GM21529 (cell line): ENCODE data around the gene DENND4B.
"Not testable (repeated sequence)": the region's sequence is repeated elsewhere in the genome, so short reads cannot be mapped to it uniquely, and the experiment has no call there.

Source experiments
- ATAC-seq: cut with Tn5 transposase; IDR thresholded peaks from one replicate; pipeline ENCODE4 v1.9.1; 2021; ENCODE audit not compliant: unreplicated experiment

DENND4B gene

DNA sequence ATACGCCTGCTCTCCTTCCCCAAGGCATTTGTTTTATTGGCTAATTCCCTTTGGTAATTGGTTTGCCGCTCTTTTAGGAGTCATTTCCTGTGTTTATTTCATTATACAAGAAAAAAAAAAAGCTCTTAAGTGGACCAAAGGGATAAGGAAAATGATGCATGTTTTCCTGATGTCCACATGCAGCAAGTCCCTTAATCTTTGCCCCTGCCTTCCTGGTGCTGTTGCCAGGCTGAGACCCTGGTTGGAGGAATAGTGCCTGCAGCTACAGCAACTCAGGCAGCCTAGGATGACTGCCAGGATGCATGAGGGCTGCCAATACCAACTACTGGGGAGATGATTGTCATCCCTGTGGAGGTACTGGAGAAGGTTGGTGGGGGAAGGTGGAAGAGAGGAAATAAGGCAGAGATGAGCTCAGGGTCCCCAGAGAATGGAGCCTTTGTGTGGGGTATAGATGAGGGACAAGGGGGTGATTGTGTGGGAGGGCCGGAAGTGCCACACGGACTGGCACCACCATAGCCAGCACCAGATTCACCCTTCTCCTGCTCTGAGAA lies 17.7 kb downstream of the DENND4B start:
- ATAC-seq: no peak

DNA sequence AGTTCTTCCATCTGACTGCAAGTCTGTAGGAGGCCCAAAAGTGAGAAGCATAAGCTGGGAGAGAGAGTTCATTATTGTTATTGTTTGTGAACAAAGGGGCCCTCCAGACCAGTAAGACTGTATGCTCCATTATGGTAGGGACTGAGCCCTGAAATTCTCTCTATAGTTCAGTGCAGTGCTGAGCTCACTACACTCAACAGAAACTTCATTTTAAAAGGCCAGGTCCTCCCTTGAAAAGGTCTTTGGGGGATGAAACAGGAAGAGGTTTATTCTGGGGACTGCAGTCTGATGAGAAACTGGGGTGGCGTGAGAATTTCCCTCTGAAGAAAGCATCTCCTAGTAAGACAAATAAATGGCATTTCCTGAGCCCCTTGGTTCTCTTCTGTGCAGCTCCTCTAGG lies 18.3 kb downstream of the DENND4B start:
- no peak for ATAC-seq

DNA sequence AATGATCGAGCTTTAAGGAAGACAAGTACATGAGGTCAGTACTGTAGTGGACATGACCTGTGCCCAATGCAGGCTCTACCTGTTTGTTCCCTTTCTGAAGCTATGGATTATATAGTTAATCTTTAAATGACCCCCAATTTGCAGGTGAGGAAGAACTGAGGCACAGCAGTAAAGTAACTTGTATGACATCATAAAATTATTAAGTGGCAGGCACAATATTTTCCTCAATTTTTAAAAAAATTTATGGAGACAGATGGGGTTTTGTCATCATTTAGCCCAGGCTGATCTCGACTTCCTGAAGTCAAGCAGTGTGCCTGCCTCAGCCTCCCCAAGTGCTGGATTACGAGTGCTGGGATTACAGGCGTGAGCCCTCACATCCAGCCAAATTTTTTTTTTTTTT lies 20.1 kb downstream of the DENND4B start:
- no peak for ATAC-seq

DNA sequence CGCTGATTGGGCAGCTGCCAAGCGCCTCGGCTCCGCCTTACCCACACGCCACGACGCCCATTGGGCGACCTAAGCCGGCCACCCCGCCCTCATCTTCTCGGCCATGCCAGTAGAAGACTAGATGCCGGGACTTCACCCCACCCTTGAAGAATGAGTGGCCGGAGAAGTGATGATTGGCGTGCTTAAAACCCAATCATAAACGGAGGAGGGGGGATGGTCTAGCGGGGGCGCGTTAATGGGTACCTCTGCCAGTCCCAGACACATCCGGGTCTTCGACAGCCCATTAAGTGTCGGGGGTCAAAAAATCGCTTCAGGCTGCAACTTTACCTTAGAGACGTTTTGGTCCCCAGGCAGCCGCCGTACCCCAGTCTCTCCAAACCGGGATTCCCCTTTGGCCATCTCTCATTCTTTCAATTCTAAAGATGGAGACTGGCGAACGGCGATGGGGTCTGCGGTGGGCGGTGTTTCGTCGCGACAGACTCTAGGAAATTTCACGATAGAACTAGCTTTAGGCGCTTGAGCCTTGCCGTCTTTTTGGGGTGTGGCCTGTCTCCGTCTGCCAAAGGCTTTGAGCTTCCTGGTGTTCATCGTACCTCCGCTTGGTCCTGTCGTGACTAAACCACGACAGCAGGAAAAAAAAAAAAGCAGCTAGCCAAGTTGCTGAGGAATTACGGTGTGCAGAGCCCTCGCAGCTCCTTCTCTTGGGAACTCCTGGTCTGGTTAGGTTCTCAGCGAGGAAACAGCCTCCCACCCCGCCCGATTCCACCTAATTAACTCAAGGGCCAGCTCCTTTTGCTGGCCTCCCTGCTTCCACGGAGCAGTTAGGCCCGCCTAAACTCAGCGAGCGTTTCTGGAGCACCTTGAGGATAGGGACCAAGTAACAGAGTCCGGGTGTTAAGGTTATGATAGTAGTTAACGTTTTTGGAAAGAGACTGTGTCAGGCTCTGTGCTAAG lies 23.3 kb downstream of the DENND4B start, which contains the start of gene GATAD2B:
TSS of gene GATAD2B (minus strand) at position 1 of the 954 bp plus-strand sequence. CDS start 94,625 bp downstream, outside the sequence.
- ATAC-seq: peak; percentile 91

DNA sequence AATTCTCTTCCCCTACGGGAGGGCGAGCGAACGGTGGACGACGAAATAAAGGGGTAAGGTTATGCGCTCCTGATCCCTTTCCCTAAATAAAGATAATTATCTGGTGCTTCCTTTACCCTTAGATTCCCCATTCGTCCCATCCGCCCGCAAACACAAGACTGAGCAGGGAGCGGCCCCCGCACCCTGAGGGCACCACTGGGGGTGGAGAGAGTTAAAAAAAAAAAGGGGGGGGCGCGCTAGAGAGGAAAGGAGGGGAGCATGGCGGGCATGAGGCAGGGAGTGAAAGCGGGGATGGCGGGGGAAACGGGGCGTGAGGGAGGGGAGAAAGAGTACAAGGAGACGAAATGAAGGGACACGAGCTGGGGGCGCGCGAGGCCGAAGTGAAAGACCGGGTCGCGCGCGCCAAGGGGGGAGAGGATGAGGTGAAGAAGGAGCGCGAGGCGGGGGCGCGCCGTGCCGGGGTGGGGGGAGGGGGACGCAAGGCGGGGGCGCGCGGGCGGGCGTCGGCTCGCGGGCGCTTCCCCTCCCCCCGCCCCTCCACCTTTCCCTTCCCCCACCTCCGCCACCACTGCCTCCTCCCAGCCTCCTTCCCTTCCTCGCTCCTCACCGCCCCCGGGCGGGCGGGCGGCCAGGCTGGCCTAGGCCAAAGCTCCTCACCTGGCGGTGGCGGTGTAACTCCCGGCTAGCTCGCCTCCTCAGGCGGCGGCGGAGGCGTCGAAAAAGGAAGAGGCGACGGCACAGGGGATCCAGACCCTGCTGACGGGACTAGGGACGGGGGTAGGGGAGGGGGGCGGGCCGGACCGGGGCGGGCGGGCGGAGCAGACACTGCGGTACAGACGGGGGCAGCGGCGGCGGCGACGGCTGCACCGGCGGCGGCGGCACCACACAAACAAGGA lies 24.2 kb downstream of the DENND4B start:
- ATAC-seq: peak; percentile 17

DNA sequence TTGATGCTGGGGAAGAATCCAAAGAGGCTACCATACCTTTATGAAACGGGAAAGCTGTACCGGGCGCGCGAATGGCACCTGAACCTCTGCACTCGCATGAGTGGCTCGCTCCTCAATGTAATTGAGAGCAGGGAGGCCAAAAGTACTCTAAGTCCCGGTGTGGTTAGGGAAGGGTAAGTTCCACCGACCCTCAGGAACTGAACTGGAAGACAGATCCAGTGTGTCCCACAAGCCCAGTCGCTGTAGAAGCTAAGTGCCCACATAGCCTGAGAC lies 24.8 kb downstream of the DENND4B start:
- ATAC-seq: no peak

DNA sequence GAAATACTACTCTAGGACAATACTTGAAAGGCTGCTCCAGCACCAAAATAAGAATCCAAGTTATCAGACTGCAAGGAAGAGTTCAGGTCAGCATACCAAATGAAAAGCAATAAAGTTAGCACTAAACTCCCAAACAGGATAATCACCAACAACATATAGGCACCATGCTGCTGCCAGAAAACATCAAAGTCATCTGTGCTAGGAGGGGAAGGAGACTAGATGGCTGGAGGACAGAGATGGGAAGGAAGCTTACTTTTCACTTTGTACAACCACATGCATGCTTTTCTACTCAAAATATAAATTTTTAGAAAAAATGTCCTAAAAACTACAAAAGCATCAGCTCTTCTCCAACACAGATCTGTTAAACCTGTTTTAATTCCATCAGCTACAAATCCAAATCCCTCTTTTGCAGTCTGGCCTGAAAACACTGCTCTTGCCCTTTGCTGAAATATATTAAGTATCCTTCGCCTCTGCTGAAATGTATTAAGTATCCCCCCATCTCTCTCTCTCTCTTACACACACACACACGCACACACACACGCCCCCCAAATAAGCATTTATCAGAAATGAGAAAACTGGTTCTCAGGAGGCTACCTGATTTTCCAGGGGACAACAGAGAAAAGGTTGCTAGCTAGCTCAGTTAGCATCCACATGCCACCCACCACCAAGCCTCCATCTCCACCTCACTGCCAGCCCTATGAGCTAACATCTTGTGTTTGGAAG lies 25.3 kb downstream of the DENND4B start:
- no peak for ATAC-seq

DNA sequence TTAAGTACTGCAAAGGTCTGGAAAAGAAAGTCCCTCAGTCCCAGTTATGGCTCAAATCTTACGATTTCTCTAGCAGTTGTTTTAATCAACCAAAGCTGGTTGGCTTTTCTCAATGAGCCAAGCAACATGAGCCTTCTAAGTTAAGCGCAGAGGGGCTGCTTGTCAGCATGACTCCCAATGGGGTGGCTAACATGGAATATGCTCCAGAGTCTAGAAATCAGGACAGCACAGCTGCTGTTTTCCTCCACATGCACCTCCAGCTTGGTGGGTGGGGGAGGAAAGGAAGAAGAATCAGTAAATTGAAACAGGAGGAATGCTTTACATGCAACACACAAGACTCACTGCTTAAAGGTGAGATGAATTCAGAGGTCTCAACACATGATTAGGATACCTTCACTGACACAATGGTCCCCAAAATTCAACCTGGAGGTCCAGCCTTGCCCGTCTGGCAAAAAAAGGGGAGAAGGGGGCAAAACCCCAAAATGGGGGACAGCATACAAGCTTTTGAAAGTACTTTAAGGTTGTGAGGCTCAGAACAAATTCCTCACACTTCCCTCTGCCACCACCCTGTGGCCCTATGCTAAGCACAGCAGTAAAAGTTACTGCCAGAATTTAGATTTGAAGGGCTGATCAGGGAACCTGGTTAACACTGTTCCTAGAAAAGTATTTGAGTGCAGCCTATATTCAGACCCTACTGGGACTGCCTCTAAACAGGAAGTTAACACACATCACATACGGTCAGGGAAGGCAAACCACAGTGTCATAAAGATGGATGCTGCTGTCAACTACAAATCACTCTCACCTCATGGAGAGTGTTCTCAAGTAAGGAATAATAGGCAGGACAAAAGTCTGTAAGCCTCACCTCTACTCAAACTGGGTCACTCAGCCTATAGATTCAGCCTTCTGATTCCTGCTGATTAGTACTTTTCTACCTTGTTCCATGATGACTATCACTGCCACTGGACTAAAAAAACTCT lies 26.4 kb downstream of the DENND4B start:
- no peak for ATAC-seq

DNA sequence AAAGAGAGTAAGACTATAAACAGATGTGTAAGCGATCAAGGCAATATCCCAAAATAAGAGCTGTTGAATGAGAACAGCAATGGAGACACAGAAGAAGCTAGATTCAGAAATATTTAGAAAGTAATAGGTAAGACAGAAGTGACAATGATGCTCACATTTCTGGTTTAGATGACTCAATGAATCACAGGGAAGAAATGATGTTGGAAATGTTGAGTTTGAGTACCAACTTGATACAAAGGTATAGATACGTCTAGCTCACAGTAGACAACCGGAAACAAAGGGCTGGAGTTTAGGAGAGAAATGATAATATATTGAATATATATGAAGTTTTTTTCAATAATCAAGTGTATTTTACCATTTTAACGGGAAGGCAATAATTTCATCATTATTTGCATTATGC lies 30.2 kb downstream of the DENND4B start:
- no peak for ATAC-seq

DNA sequence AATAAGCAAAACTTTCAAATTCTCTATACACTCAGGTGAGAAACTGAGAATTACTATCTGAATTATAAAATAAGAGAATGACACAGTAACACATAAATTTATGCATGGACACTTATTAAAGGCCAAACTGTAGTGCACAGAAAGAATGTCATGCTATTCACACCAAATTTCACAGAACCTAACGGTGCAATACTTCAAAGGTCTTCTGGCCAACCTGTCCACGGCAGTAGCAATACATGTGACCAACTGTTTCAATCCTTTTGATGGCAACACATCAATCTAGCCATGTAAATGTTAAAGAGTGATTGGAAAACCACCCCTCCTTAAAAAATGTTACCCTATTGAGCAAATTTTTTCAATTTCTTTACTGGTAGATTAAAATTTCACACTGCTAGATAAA lies 34.2 kb downstream of the DENND4B start:
- ATAC-seq: no peak

DNA sequence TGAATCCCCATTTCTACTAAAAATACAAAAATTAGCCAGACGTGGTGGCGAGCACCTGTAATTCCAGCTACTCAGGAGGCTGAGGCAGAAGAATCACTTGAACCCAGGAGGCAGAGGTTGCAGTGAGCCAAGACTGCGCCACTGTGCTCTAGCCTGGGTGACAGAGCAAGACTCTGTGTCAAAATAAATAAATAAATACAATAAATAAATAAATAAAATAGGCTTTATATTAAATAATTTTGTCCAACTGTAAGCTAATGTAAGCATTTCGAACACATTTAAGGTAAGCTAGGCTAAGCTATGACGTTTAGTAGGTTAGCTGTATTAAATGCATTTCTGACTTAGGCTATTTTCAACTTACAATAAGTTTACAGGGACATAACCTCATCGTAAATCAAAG lies 36.0 kb downstream of the DENND4B start:
- ATAC-seq: not testable (repeated sequence)

DNA sequence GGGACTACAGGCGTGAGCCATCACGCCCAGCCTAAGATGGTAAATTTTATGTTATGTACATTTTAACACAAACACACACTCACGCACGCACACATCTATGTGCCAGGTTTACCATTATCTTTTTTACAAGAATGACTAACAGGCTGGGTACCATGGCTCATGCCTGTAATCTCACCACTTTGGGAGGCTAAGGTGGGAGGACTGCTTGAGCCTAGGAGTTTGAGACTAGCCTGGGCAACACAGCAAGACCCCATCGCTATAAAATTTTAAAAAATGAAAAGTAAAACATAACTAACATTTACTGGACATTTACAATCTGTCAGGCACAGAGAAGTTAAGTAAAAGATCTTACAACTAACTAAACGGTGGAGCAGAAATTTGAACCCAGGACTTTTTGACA lies 38.4 kb downstream of the DENND4B start:
- ATAC-seq: no peak

DNA sequence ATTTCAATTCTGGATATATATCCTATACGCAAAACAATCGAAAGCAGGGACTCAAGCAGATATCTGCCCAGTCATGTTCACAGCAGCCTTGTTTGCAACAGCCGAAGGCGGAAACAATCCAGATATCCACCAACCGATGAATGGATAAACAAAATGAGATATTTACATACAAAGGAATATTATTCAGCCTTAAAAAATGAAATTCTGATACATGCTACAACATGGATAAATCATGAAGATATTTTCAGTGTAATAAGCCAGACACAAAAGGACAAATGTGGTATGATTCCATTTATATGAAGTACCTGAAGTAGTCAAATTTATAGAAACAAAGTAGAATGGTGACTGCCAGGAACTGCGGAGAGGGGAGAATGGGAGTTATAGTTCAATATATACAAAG lies 39.4 kb downstream of the DENND4B start:
- ATAC-seq: no peak

DNA sequence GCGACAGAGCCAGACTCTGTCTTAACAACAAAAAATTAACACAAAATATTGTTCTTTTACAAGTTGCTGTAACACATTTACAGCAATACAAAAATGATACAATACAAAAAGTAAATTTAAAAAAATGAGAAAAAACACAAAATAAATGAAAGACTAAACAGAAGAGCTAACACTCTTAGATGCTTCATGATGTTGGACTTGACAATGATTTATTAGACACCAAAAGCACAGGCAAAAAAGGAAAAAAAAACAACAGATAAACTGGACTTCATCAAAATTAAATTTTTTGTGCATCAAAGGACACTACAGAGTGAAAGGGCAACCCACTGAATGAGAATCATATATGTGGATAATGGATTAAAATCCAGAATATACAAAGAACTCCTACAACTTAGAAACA lies 40.1 kb downstream of the DENND4B start:
- ATAC-seq: no peak

DNA sequence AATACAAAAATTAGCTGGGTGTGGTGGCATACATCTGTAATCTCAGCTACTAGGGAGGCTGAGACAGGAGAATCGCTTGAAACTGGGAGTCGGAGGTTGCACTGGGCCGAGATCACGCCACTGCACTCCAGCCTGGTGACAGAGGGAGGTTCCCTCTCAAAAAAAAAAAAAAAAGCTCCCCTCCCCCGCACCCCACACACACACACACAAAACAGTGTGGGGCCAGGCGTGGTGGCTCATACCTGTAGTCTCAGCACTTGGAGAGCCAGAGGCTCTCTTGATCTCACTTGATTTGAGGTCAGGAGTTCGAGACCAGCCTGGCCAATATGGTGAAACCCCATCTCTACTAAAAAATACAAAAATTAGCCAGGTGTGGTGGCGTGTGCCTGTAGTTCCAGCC lies 40.6 kb downstream of the DENND4B start:
- not testable (repeated sequence) for ATAC-seq

DNA sequence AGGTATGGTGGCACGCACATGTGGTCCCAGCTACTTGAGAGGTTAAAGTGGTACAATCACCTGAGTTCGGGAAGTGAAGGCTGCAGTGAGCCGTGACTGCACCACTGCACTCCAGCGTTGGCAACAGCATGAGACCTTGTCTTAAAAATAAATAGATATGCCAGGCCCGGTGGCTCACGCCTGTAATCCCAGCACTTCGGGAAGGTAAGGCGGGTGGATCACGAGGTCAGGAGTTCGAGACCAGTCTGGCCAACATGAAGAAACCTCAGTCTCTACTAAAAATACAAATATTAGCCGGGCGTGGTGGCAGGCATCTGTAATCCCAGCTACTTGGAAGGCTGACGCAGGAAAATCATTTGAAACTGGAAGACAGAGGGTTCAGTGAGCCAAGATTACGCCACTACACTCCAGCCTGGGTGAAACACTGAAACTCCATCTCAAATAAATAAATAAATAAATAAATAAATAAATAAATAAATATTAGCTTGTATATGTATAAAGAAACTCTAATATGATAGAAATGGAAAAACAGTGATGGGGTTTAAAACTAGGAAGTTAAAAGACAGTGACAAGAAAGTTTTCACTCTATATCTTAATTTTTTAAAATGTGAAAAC lies 42.6 kb downstream of the DENND4B start:
- ATAC-seq: no peak

DNA sequence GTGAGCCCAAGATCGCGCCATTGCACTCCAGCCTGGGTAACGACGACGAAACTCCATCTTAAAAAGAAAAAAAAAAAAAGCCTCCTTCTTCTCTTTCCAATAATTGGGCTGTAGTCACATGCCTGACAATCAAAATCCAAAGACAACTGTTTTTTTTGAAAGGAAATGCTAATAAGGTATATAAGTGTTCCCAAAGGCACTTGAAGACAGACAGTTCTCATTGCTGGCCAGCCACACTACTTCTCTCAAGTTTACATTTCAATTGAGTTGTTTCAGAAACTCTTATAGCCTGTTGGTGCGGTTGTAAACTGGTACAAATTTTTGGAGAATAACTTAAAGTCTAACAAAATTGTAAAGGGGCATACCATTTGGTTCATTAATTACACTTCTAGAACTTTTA lies 47.0 kb downstream of the DENND4B start:
- ATAC-seq: no peak

DNA sequence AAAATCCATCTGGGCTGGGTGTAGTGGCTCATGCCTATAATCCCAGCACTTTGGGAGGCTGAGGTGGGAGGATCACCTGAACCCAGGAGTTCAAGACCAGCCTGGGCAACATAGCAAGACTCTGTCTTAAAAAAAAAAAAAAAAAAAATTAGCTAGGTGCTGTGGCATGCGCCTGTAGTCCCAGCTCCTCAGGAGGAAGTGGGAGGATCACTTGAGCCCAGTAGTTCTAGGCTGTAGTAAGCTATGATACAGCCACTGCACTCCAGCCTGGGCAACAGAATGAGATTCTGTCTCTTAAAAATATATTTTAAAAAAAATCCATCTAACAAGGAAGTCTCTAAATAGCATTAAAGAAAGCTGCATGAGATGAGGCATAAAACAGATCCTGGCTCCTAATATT lies 50.7 kb downstream of the DENND4B start:
- not testable (repeated sequence) for ATAC-seq

DNA sequence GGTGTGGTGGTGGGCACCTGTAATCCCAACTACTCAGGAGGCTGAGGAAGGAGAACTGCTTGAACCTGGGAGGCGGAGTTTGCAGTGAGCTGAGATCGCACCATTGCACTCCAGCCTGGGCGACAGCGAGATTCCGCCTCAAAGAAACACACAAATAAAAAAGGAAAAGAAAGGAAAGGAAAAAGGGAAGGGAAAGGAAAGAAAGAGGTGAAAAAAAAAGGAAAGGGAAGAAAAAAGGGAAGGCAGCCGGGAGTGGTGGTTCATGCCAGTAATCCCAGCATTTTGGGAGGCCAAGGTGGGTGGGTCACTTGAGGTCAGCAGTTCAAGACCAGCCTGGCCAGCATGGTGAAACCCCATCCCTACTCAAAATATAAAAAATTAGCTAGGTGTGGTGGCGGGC lies 55.5 kb downstream of the DENND4B start:
- ATAC-seq: not testable (repeated sequence)
